ENCODE results near the gene PAK6.

PAK6 gene

GRCh38 chr15:40301467-40302179, 62.8 kb downstream of the PAK6 start:
- H3K4me3 ChIP-seq (ENCODE audit: insufficient read depth, low read length, poor library complexity, severe bottlenecking), result no peak overlapping the region
- TF ChIP-seq EZH2phosphoT487 (conservative IDR thresholded peaks at IDR 0.05; ENCODE audit: low read length) (no peak), CTCF (IDR thresholded peaks at IDR 0.05; ENCODE audit: insufficient read depth, low read length, poor library complexity, severe bottlenecking) (no peak)
- H4K20me1 ChIP-seq (ENCODE audit: low read depth, low read length), result no peaks in the 10 kb centered on the region
- no peak overlapping the region for H3K9ac ChIP-seq (ENCODE audit: low read length)
- H3K36me3 ChIP-seq (ENCODE audit: low read length), result no peaks in the 10 kb centered on the region
- no peaks in the 10 kb centered on the region for H3K9me2 ChIP-seq (replicated peaks; ENCODE audit: insufficient read depth, low read length)
- no peaks in the 10 kb centered on the region for H3K79me2 ChIP-seq (ENCODE audit: insufficient read depth, low read length)
- no peak overlapping the region for H2AFZ ChIP-seq (ENCODE audit: low read depth, low read length, severe bottlenecking)
- no peaks in the 10 kb centered on the region for H3K27me3 ChIP-seq (ENCODE audit: low read length)
- peaks cover 3% of the 10 kb centered on the region; the same call in 1 of the 2 replicates for H3K9me3 ChIP-seq (ENCODE audit: insufficient read depth, low read length)
- no peak overlapping the region for H3K27ac ChIP-seq (ENCODE audit: low read depth, low read length)
- no peaks in the 10 kb centered on the region for H3F3A ChIP-seq (ENCODE audit: insufficient read depth)
- no peak overlapping the region for H3K4me2 ChIP-seq (ENCODE audit: low read depth, low read length, poor library complexity, severe bottlenecking)

- Histone ChIP-seq H4K20me1 (ENCODE audit: low read depth, low read length) (no peaks in the 10 kb centered on the region), H3K4me3 (ENCODE audit: insufficient read depth, low read length, poor library complexity, severe bottlenecking) (no peak overlapping the region), H3K36me3 (ENCODE audit: low read length) (no peaks in the 10 kb centered on the region), H3K27ac (ENCODE audit: low read depth, low read length) (no peak overlapping the region), H3K9me3 (ENCODE audit: insufficient read depth, low read length) (peaks cover 3% of the 10 kb centered on the region; the same call in 1 of the 2 replicates), H3K4me2 (ENCODE audit: low read depth, low read length, poor library complexity, severe bottlenecking) (no peak overlapping the region), H2AFZ (ENCODE audit: low read depth, low read length, severe bottlenecking) (no peak overlapping the region), H3K27me3 (ENCODE audit: low read length) (no peaks in the 10 kb centered on the region), H3F3A (ENCODE audit: insufficient read depth) (no peaks in the 10 kb centered on the region), H3K79me2 (ENCODE audit: insufficient read depth, low read length) (no peaks in the 10 kb centered on the region), H3K9me2 (replicated peaks; ENCODE audit: insufficient read depth, low read length) (no peaks in the 10 kb centered on the region), H3K9ac (ENCODE audit: low read length) (no peak overlapping the region)
- TF ChIP-seq CTCF (IDR thresholded peaks at IDR 0.05; ENCODE audit: insufficient read depth, low read length, poor library complexity, severe bottlenecking) (no peak), EZH2phosphoT487 (conservative IDR thresholded peaks at IDR 0.05; ENCODE audit: low read length) (no peak)
Observed at GRCh38 chr15:40302288-40302886, 63.5 kb downstream of the PAK6 start.

DNA sequence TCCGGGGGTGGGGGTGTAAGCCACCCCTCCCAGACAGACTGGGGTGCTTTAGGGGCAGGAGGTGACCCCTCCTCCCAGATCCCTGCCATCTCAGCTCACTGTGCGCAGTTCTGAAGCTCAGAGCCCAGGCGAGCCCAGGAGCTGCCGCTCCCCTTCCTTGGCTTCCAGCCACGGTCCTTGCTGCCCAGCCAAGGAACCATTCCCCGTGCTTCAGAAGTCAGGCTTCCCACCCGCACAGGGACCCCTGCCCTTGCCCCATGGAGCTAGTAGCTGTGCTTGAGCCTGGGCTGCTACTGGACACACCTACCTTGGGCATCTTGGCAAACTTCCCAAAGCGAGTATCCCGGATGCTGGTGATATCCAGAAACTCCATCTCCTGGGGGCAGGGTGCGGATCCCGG, 64.1 kb downstream of the PAK6 start:
- Histone ChIP-seq H3K9me2 (replicated peaks; ENCODE audit: insufficient read depth, low read length) (no peaks in the 10 kb centered on the region), H3K9ac (ENCODE audit: low read length) (no peak overlapping the region), H3K4me2 (ENCODE audit: low read depth, low read length, poor library complexity, severe bottlenecking) (no peak overlapping the region), H3K27ac (ENCODE audit: low read depth, low read length) (no peak overlapping the region), H3K79me2 (ENCODE audit: insufficient read depth, low read length) (no peaks in the 10 kb centered on the region), H3K9me3 (ENCODE audit: insufficient read depth, low read length) (peaks cover 3% of the 10 kb centered on the region; the same call in 1 of the 2 replicates), H4K20me1 (ENCODE audit: low read depth, low read length) (no peaks in the 10 kb centered on the region), H3K27me3 (ENCODE audit: low read length) (no peaks in the 10 kb centered on the region), H2AFZ (ENCODE audit: low read depth, low read length, severe bottlenecking) (no peak overlapping the region), H3F3A (ENCODE audit: insufficient read depth) (no peaks in the 10 kb centered on the region), H3K4me3 (ENCODE audit: insufficient read depth, low read length, poor library complexity, severe bottlenecking) (no peak overlapping the region), H3K36me3 (ENCODE audit: low read length) (no peaks in the 10 kb centered on the region)
- no peak for TF ChIP-seq CTCF (IDR thresholded peaks at IDR 0.05; ENCODE audit: insufficient read depth, low read length, poor library complexity, severe bottlenecking)
